Dermis lymphatic vessel endothelial cell (primary cell): ENCODE measurements around the gene ENOX1. TPM values are rescaled to one million over a fixed set of nuclear protein-coding genes. Genes with fewer than 3 reads are reported as not detected.

Source experiments
- total RNA-seq: library from RNA; depleted of rRNA; stranded (reverse); fragments of >200 nt; gene quantifications from 2 replicates; pipeline ENCODE4 v1.2.1, GENCODE V29; 2014

Gene ENOX1
- 0.22 and 0.52 TPM in 2 replicates for total RNA-seq

GRCh38 chr13:43786766-43787517, at the start of gene ENOX1:
TSS of gene ENOX1 (minus strand) at chr13:43786972.

Other genes starting within 250 kb of the ENOX1 start
- gene CCDC122, start 92.8 kb upstream of the ENOX1 start, total RNA-seq, result 2.7 and 8.6 TPM in 2 replicates
- 8.9 and 10.9 TPM in 2 replicates for gene LACC1, start 92.9 kb upstream of the ENOX1 start, total RNA-seq